ENCODE data around the gene CROCC2.
"Not testable (repeated sequence)": the region's sequence is repeated elsewhere in the genome, so short reads cannot be mapped to it uniquely, and the experiment has no call there.

The CROCC2 gene

DNA sequence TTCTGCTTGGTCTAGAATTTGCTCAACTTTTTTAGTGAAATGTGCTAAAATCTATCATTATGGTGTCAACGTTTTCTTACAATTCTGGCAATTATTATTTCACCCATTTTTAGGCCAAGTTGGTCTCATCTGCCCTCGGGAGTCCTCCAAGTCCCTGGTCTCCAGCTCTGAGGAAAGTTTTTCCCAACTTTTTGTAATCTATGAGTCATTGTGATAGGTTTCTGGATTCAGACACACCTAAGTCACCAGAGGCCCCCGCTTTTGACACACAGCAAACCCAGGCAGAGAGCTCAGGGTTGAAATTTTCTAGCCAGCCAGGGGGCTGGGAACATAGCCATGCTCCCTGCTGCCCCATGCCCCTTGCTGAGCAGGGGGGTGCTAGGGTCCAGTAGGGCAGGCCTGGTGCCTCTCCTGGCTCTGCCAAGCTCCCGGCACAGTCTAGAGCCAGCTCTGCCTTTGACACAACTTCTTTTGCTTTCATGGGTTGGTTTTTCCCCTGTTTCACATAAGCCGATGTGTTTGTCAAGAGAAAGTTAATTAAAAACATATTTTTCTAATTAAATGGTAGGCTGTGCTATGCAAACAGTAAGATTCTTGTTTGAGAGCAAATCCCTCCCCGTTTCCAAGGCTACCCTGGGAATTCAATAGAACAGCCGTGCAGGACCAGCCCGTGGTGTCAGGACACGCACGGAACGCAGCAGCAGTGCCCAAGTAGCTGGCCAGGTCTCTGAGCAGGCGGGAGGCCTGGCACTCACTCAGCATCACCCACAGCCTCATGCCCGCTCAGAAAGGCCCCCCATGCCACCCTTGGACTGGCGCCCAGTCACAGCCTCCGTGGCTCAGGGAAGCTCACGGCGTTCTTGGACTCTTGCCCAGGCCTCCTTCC lies 66.7 kb downstream of the CROCC2 start:
- no peak for DNase-seq

DNA sequence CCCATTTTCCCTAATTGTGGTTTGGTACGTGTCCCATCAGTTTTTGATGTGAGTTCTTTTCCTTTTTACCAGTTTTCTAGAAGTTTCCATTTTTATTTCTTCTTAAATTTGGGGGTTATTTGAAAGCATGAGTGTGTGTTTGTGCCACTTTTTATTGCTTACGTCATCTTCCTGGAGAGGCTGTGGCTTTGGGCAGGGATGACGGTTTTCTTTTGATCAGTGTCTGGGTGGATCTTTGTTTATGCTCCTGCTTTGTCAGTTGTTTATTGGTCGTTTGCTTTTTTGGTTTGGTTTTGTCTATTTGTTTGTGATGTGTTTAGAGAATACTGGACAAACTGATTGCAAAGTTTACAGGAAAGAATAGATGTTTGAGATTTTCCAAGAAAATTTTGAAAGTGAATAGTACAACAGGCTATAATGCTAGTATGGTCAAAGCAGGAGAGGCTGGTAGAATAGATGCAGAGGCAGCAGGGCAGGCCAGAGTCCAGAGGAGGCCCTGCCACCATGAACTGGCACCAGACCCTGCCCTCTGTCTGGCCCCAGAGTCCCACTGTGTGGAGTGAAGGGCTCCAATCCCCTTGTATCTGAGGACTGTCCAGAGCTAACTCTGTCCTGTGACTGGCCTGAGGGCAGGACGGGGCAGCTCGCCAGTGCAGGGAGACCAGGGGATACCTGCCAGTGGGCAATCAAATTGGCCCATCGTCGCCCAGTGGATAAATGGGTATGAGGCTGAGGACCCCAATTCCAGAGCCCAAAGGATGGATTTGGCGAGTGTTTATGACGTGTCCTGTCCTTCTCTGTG lies 68.8 kb downstream of the CROCC2 start:
- no peak for DNase-seq

- not testable (repeated sequence) for DNase-seq
Measured at GRCh38 chr2:240975903-240976302, 69.8 kb downstream of the CROCC2 start.

DNA sequence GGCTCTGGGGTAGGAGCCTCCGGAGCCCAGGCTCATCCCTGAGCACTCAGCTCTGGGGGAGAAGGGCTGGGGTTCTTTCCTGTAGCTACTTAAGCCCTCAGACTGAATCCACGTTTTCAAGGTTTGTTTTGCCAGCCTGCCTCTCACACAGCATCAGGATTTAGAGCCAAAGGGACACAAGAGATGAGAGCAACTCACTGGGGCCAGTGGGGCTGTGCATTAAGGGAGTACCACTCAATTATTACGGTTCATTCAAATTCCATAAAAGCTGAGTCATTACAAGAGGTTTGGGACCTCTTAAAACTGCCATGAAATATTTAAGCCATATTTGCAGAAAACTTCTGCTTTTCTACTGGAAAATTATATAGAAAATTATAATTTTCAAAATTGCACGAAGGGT lies 75.1 kb downstream of the CROCC2 start:
- no peak for DNase-seq

GRCh38 chr2:240981871-240982800 lies 76.0 kb downstream of the CROCC2 start:
- no peak for DNase-seq

GRCh38 chr2:240982821-240983281 lies 76.7 kb downstream of the CROCC2 start:
- no peak for DNase-seq

DNA sequence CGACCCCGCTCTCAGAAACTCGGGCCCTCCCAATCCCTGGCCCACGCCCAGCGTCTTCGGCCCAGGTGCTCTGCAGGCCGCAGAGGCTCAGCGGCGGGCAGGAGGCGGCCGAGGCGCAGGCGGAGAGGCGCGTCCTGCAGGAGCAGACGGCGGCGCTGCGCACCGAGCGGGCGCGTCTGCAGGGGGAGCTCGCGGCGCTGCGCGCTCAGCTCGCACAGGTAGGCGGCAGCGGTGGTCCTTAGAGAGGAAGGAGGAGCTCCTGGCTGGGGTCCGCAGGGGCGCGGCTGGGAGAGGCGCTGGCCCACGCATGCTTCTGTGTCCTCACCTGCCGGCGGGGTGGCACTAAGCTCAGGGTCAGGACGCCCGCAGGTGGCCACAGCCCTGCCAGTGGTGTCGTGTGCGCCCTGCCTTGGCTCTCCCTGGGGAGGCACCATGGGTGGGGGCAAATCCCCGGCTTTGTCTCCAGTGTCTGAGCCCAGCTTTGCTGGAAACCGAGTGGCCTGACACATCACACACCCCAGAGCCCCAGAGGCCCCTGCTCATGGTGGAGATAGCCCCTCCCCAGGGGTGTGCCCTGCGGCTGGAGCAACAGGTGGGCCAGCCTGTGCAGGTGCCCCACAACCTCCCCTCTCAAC lies 77.3 kb downstream of the CROCC2 start:
- DNase-seq, result peak in 1 of 2 experiments; percentile 17

DNA sequence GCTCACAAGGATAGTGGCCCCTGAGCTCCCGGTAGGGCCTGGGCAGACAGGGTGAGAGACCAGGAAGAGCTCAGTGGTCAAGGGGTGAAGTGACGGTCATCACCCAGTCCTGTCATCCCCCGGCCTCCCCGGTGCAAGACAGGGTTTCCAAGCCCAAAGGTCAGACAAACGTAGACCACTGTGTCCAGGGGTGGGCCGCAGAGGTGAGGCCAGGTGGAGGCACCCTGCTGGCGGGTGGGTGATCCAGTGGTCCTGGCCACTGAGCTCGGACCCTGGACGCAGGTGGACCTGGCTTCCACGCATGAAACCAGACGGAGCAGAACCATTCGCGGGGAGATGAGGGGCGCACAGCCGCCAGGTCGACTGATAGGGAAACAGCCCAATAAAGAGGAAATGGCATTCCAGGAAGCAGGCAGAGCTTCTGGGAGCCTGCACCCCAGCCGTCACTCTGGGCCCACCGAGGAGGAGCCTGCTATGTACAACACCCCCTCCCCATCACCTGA lies 77.9 kb downstream of the CROCC2 start:
- no peak for DNase-seq

DNA sequence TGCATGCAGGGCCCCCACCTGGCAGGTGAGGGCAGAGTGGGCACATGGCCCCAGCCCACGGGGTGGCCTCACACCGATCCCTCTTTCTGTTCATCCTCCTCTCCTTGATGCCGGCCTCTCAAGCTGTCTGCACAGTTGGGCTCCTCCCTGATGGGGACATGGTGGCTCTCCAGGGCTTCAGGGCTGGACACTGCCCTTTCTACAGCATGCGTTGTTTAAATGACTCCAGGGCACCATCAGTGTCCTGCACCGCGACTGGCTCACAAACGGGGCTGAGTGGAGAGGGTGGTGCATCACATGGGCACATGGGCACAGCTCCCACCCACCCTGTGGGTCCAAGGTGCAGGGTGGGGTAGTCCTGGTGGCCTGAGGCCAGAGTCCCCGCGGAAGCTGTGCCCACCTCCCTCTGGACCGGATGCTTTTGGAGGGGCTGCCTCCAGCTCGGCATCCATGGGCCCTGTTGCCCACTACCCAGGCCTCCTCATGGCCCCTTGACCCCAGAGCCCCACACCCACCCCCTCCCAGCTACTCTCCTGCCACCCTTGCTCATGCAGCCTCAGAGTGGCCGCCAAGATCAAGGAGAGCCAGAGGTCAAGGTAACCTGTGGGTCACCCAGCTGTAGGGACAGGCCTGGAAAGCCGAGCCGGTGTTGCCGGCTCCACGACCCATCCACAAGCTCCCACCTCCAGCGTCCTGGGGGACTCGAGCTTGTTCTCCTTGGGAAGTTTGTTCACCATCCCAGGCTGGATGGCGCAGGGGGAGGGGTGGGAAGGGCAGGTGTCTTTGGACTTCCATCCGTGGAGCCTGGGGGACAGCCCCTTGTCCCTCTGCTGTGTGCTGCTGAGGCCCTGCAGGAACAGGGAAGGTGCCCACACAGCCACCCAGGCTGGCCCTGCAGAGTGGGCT lies 80.0 kb downstream of the CROCC2 start:
- no peak for DNase-seq

- peak in 1 of 2 experiments; percentile 40 for DNase-seq
Measured at GRCh38 chr2:240986787-240987411, 80.8 kb downstream of the CROCC2 start.

- no peak for DNase-seq
Measured at GRCh38 chr2:240987588-240987987, 81.5 kb downstream of the CROCC2 start.

- no peak for DNase-seq
Measured at GRCh38 chr2:240988146-240988545, 82.0 kb downstream of the CROCC2 start.

GRCh38 chr2:240988571-240989271 lies 82.6 kb downstream of the CROCC2 start:
- DNase-seq, result no peak

DNA sequence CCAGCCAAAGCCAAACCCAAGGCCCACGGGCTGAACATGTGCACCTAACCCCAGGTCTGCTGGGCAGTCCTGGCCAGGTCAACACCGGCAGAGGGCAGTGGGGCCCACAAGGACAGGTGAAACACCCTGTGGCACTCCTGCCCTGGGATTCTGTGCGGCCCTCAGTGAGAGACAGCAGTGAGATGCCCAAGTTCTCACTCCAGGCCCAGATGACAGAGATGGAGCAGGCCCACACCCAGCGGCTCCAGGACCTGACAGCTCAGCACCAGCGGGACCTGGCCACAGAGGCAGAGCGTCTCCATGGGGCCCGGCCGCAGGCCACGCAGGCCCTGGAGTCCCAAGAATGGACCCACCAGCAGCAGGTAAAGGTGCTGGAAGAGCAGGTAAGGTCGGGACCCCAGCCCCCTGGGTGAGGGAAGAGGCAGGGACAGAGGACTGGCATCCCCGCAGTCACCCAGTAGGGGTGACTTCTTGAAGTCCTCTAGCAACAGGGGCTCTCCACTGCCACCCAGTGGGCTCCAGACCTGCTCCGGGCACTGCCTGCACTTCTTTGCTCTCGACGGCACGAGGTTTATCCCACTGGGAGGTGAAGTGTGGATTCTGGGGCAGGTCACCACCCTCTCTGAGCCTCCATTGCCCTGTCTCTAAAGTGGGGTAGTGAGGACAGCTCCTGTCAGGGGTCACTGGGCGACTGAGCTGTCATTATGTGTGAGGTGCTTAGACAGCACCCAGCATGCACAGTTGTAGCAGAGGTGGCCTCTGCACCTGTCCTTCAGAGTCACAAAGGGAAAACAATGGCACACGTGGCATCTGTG lies 83.5 kb downstream of the CROCC2 start:
- DNase-seq, result peak; percentile 66 to 68

GRCh38 chr2:240990266-240990529 lies 84.1 kb downstream of the CROCC2 start:
- no peak for DNase-seq

DNA sequence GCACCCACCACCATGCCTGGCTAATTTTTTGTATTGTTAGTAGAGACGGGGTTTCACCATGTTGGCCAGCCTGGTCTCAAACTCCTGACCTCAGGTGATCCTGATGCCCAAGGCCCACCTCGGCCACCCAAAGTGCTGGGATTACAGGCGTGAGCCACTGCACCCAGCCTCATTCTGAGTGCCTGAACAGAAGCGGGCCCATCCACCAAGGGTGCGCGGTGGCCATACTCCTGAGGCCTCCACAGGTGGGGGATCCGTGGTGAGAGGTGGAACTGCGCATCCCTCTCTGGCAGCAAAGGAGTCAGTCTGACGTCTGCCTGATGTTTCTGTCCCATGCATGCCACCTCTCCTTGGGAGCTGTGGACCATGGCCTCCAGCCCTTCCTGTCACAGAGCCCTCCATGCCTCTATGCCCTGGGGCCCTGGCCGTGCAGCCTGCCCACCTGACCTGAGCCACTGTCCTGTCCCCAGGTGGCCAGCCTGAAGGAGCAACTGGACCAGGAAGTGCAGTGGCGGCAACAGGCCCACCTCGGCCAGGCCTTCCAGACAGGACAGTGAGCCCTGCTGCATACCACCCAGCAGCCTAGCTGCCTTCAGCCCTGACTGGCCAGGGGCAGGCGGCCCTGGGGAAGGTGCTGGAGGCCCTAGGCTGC lies 84.7 kb downstream of the CROCC2 start:
- DNase-seq, result no peak

- no peak for DNase-seq
Measured at GRCh38 chr2:240991378-240992263, 85.5 kb downstream of the CROCC2 start.

Measured in Kasumi-1 (cell line).